Memory B cell (primary cell): ENCODE results near the gene PRR5.
"Not testable (repeated sequence)": the region's sequence is repeated elsewhere in the genome, so short reads cannot be mapped to it uniquely, and the experiment has no call there.

Experiments
- ATAC-seq: fragments of 150-1000 bp; cut with Tn5 transposase; 2 replicates; pipeline ENCODE4 v1.10.0; 2021; ENCODE audit warnings: low read depth, mild to moderate bottlenecking, moderate library complexity
- DNase-seq, 2 donors: peaks; one replicate each; pipeline ENCODE4 v3.0.0; 2022; ENCODE audit warnings: low spot score in 2 of 2
- H3K27ac Mint-ChIP-seq: one replicate; pipeline ENCODE4 v1.8.0; 2022; ENCODE audit warnings: mild to moderate bottlenecking, moderate library complexity, mixed read lengths
- H3K27me3 Mint-ChIP-seq: one replicate; pipeline ENCODE4 v1.8.0; 2022; ENCODE audit warnings: mixed read lengths
- H3K36me3 Mint-ChIP-seq: one replicate; pipeline ENCODE4 v1.8.0; 2022; ENCODE audit warnings: mild to moderate bottlenecking, mixed read lengths
- H3K4me1 Mint-ChIP-seq: one replicate; pipeline ENCODE4 v1.8.0; 2022; ENCODE audit warnings: mixed read lengths
- H3K4me3 Mint-ChIP-seq: one replicate; pipeline ENCODE4 v1.8.0; 2022; ENCODE audit warnings: mild to moderate bottlenecking, moderate library complexity, mixed read lengths
- H3K9me3 Mint-ChIP-seq: one replicate; pipeline ENCODE4 v1.8.0; 2022; ENCODE audit warnings: mixed read lengths

PRR5 gene

GRCh38 chr22:44735518-44736428 lies 33.8 kb downstream of the PRR5 start:
- DNase-seq (peak; percentile 90 to 97), ATAC-seq (peak; percentile 88)
- no peak overlapping the region for H3K4me3 Mint-ChIP-seq
- no peaks in the 10 kb centered on the region for H3K27me3 Mint-ChIP-seq
- peaks cover 6% of the 10 kb centered on the region for H3K4me1 Mint-ChIP-seq
- H3K27ac Mint-ChIP-seq, result no peak overlapping the region
- H3K9me3 Mint-ChIP-seq, result no peaks in the 10 kb centered on the region
- H3K36me3 Mint-ChIP-seq, result no peaks in the 10 kb centered on the region

GRCh38 chr22:44736581-44737405 lies 34.8 kb downstream of the PRR5 start:
- Mint-ChIP-seq H3K36me3 (no peaks in the 10 kb centered on the region), H3K9me3 (no peaks in the 10 kb centered on the region), H3K27me3 (no peaks in the 10 kb centered on the region), H3K4me1 (peaks cover 6% of the 10 kb centered on the region), H3K4me3 (no peak overlapping the region), H3K27ac (no peak overlapping the region)
- no peak for DNase-seq
- no peak for ATAC-seq

DNA sequence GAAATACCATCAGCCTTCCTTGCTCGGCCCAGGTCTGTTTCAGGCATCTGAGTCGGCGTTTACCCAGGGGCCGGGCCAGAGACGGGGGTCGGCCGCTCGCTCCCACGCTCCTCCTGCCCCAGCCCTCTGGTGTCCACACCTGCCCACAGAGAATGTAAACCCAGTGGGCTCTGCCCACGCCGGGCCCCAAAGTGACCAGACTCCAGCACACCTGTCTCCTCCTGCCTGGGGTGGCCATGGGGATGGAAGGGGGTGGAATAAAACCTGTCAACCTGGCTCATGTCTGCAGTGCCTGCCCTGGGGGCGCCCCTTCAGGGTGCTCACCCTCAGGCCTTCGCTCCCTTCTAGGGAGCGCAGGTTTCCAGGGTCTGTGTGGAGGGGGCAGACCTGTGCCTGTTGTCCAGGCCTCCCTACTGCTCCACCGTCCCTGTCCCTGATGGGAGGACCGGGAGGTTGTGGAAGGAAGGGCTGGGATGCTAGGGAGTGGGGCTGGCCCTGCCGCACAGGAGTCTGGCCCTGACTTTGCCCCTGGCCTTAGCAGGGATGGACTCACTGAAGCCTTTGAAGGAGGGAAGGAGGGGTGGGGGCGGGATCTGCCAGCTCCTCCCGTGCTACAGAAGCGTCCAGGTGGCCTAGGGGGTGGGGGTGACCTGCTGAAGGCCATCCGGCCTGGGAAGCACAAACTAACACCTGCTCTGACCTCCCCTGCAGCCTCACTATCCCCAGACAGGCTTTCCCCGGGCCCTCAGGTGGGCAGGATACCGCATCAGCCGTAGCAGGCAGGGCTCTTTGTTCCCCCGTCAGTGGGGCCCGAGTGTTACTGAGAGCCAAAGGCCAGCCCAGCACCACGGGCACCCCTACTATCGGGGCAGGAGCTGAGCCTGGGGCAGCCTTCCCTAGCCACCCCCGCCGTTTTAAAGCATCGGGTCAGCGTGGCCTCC lies 35.7 kb downstream of the PRR5 start:
- Mint-ChIP-seq H3K36me3 (no peaks in the 10 kb centered on the region), H3K27ac (no peak overlapping the region), H3K4me1 (peaks cover 5% of the 10 kb centered on the region), H3K9me3 (no peaks in the 10 kb centered on the region), H3K4me3 (no peak overlapping the region), H3K27me3 (no peaks in the 10 kb centered on the region)
- DNase-seq (no peak), ATAC-seq (no peak)

DNA sequence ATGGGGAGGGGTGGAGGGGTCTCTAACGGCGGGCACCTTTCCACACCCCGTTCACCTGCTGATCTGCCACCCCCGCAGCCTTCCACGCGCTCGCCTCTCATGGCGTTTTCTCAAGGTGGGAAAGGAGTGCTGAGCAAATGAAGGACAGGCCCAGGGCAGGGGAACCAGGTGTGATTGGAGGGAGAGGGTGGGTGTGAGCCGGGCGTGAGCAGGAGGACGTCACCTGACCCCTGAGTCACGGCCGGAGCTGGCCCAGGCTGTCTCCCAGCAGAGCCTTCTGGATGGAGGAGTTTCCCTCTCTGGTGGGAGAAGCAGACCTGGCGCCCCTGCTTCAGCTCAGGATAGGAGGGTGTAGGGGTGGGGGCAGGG lies 36.3 kb downstream of the PRR5 start:
- H3K27me3 Mint-ChIP-seq, result no peaks in the 10 kb centered on the region
- ATAC-seq (no peak), DNase-seq (no peak)
- no peaks in the 10 kb centered on the region for H3K9me3 Mint-ChIP-seq
- H3K4me1 Mint-ChIP-seq, result peaks cover 4% of the 10 kb centered on the region
- no peaks in the 10 kb centered on the region for H3K36me3 Mint-ChIP-seq
- H3K27ac Mint-ChIP-seq, result no peak overlapping the region
- no peak overlapping the region for H3K4me3 Mint-ChIP-seq

- DNase-seq (no peak), ATAC-seq (no peak)
- Mint-ChIP-seq H3K36me3 (no peaks in the 10 kb centered on the region), H3K4me3 (no peak overlapping the region), H3K27ac (no peak overlapping the region), H3K9me3 (no peaks in the 10 kb centered on the region), H3K4me1 (peaks cover 4% of the 10 kb centered on the region), H3K27me3 (no peaks in the 10 kb centered on the region)
These were observed 37.0 kb downstream of the PRR5 start for GRCh38 chr22:44739024-44739423.

DNA sequence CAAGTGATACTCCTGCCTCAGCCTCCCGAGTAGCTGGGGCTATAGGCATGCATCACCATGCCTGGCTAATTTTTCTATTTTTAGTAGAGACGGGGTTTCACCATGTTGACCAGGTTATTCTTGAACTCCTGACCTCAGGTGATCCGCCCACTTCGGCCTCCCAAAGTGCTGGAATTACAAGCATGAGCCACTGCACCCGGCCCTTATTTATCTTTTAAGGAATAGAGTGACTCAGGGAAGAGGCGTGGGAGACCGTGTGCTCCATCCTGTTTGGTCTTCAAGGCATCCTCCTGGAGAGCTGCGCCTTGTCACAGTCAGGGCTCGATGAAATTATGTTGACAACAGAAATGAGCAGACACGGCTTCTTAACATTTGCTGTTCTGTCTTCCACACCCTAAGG lies 37.7 kb downstream of the PRR5 start:
- not testable (repeated sequence) for DNase-seq, H3K36me3 Mint-ChIP-seq, H3K4me1 Mint-ChIP-seq, H3K9me3 Mint-ChIP-seq, H3K27me3 Mint-ChIP-seq, H3K4me3 Mint-ChIP-seq, H3K27ac Mint-ChIP-seq, ATAC-seq

DNA sequence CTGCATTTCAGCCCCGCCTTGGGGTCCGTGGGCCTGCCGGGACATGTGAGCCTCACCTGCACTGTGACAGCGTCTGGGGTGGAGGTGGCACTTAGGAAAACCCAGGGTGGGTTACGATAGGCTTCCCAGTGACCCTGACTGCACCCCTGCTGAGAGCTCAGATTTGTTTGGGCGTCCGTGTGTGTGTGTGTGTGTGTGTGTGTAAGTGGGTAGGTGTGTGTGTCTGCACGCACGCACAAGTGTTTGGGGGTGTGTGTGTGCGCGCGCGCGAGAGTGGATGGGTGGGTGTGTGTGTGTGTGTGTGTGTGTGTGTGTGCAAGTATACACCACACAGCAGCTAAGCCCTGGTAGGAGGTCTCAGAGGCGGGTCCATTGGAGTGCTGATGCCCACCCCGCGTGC lies 38.3 kb downstream of the PRR5 start:
- Mint-ChIP-seq H3K9me3 (no peaks in the 10 kb centered on the region), H3K36me3 (no peaks in the 10 kb centered on the region), H3K27ac (no peak overlapping the region), H3K4me3 (no peak overlapping the region), H3K4me1 (peaks cover 4% of the 10 kb centered on the region), H3K27me3 (no peaks in the 10 kb centered on the region)
- DNase-seq (no peak), ATAC-seq (no peak)

GRCh38 chr22:44741929-44742328 lies 39.9 kb downstream of the PRR5 start:
- DNase-seq (no peak), ATAC-seq (no peak)
- Mint-ChIP-seq H3K9me3 (no peaks in the 10 kb centered on the region), H3K27ac (no peak overlapping the region), H3K36me3 (no peaks in the 10 kb centered on the region), H3K4me1 (no peaks in the 10 kb centered on the region), H3K27me3 (no peaks in the 10 kb centered on the region), H3K4me3 (no peak overlapping the region)

GRCh38 chr22:44743247-44743646 lies 41.2 kb downstream of the PRR5 start:
- ATAC-seq, result no peak
- H3K4me1 Mint-ChIP-seq, result no peaks in the 10 kb centered on the region
- H3K27ac Mint-ChIP-seq, result no peak overlapping the region

GRCh38 chr22:44743804-44744211 lies 41.8 kb downstream of the PRR5 start:
- no peak overlapping the region for H3K27ac Mint-ChIP-seq
- H3K9me3 Mint-ChIP-seq, result no peaks in the 10 kb centered on the region

More at GRCh38 chr22:44743247-44743646, 41.2 kb downstream of the PRR5 start:
- Mint-ChIP-seq H3K36me3 (no peaks in the 10 kb centered on the region), H3K27me3 (no peaks in the 10 kb centered on the region), H3K4me3 (no peak overlapping the region), H3K9me3 (no peaks in the 10 kb centered on the region)
- no peak for DNase-seq

GRCh38 chr22:44745853-44746789 lies 44.1 kb downstream of the PRR5 start:
- Mint-ChIP-seq H3K36me3 (no peaks in the 10 kb centered on the region), H3K4me1 (no peaks in the 10 kb centered on the region), H3K9me3 (no peaks in the 10 kb centered on the region), H3K27ac (no peak overlapping the region), H3K27me3 (peaks cover 5% of the 10 kb centered on the region), H3K4me3 (no peak overlapping the region)
- DNase-seq (no peak), ATAC-seq (no peak)

More at GRCh38 chr22:44743804-44744211, 41.8 kb downstream of the PRR5 start:
- DNase-seq, result no peak
- Mint-ChIP-seq H3K4me1 (no peaks in the 10 kb centered on the region), H3K4me3 (no peak overlapping the region), H3K27me3 (no peaks in the 10 kb centered on the region), H3K36me3 (no peaks in the 10 kb centered on the region)
- ATAC-seq, result no peak

DNA sequence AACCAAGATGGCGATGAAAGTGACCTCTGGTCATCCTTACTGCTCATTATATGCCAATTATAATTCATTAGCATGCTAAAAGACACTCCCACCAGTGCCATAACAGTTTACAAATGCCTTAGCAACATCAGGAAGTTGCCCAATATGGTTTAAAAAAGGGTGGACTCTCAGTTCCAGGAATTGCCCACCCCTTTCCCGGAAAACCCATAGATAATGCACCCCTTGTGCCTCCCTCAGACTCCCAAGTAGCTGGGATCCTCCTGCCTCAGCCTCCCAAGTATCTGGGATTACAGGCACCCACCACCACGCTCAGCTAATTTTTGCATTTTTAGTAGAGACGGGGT lies 45.8 kb downstream of the PRR5 start:
- H3K4me3 Mint-ChIP-seq, H3K27me3 Mint-ChIP-seq, ATAC-seq, H3K4me1 Mint-ChIP-seq, H3K27ac Mint-ChIP-seq, H3K9me3 Mint-ChIP-seq, DNase-seq, H3K36me3 Mint-ChIP-seq: not testable (repeated sequence)

GRCh38 chr22:44748524-44748923 lies 46.5 kb downstream of the PRR5 start:
- ATAC-seq (no peak), DNase-seq (no peak)
- no peaks in the 10 kb centered on the region for H3K36me3 Mint-ChIP-seq
- H3K27ac Mint-ChIP-seq, result no peak overlapping the region
- no peak overlapping the region for H3K4me3 Mint-ChIP-seq
- H3K27me3 Mint-ChIP-seq, result peaks cover 10% of the 10 kb centered on the region
- no peaks in the 10 kb centered on the region for H3K9me3 Mint-ChIP-seq
- H3K4me1 Mint-ChIP-seq, result no peaks in the 10 kb centered on the region
